ENCODE data around the gene HEATR5A.

Gene HEATR5A

DNA sequence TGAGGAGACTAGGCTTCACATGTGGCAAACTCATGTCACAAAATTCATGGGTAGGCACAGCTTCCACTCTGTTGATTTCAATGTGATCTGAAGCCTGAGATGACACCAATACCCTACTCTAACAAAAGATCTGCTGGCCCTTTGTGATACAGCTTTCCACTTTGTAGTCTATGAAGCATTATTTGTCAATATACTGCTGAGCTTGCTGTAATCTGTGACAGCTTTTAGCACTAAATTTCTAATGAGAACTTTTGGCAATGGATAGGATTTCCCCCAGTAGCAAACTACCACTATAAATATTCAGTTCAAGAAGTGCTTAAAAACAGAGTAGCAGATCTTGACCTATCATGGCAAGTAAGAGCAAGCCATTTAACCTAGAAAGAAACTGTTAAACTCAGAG lies 5.6 kb upstream of the HEATR5A start:
- no peak for DNase-seq

DNA sequence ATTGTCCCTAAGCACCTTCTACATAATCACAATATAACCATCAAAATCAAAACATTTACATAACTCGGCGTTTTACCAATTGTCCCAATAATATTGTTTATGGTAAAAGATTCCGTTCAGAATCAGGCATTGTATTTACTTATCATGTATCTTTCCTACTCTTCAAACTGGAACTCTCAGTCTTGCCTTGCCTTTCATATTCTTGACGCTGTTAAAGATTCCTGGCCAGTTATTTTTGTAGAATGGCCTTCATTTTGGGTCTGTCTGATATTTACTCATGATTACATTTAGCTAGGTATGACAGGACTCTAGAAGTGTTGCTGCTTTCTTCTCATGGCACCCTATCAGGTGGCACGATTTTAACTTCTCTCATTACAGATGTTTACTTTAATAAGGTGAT lies 850 bp upstream of the HEATR5A start:
- no peak for DNase-seq

DNA sequence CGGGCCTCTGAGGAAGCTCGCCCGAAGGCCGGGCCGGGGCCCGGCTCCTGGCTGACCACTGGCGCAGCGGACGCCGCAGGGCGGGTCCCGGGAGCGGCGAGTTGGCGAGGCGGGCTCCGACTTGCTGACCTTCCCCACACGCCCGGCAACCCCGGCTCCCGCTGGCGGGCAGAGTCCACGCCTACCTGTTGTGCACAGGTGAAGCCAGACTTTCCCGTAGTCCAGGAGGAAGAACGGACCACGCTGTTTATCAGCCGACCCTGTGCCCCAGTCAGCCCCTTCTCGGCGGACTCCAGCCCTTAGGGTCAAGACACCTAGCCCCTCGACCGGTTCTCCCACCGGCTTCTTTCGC lies 407 bp downstream of the HEATR5A start:
- no peak for DNase-seq

DNA sequence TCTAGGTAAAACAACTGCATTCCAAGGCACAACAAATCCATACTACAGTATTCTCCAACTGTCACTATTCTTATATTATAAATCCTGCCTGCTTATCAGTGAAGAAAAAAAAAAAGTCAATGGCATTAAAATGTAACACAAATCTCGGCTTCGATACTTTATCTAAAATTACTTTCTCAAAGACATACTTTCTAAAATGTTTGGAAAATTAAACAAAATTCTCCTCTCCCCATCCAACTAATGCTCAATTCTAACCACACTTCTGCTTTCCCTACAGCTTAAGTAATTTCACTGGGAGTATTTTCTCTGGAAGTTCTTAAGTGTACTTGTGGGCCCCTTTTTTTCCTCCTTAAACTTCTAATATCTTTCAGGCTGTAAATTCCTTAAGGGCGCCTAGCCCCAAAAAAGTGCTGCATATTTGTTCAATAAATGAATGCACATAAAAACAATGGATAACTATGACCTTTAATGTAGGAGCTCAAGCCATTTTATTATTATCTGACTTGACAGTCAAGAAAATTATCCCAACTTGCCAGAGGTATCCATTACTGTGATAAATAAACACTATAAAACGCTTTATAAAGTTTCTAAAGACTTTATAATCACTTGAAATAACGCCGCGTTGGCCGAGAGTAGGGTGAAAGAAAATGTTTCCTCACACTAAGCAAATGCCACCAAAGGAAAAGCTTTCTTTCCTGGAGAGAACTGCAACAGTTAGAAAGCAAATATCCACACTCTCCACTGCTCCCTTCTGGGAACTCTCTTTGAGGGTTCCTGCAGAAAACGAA lies 977 bp downstream of the HEATR5A start:
- no peak for DNase-seq

DNA sequence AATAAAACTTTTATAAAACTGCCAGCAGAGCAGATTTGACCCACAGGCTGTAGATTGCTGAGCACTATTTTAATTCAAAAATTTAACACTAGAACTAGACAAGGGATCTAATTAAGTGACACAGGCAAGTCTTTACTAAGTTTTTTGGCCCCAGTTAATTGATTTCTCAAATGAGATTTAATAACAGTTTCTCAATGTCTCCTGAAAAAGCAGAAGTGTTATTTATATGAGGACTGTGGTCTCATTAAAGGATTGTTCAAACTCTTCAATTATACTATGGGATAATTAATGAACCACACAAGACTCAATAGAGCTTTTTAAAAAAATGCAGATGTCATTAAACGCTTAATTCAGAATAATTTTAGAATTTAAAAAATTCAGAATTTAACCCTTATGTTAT lies 1.9 kb downstream of the HEATR5A start:
- DNase-seq, result no peak

DNA sequence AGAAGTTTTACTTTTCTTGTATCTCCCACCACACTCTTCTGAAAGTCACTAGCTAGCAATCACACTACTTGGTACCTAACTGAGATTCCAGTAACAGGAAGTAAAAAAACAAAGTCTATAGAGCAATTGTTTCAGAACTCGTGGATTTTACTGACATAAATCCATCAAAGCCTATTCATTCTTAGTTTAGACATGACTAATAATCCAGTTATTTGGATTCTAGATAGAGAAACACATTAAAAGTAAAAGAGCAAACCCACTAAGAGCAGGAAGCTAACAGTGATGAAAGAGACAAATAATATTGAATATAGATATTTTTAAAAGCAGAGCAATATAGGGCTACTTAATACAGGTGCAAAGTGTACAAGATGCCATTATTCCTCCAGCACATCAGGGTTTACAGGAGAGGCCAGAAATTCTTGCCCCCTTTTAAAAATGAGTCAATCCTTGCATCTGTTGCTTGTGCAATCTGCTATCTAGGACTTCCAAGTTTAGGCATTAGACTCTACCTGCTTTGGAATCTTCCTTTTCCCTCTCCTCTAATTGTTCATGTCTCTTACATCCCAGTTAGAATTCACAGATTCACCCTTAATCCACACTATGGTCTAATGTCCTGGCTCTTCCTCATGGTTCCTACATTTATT lies 6.0 kb downstream of the HEATR5A start:
- DNase-seq, result no peak

DNA sequence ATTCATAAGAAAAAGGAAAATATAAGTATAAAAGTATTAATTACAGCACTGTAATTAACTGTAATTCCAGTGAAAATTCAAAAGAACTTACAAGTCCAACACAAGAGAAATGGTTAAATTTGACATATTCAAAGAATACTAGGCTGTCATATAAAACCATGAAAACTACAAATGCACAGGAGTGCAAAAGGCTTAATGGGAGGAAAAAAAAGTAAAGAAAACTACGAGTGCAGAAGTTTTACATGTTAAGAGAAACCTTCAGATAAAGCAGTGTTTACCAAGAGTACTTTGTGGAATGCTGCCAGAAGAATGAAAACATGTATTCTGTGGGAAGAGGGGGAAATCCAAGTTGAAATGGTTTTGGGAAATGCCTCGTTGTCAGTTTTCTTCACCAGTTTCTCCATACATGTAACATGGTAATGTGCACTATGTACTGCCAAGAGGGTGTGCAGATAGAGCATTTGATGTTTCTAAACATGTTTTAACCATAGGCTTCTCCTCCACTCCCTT lies 9.1 kb downstream of the HEATR5A start:
- DNase-seq, result no peak

DNA sequence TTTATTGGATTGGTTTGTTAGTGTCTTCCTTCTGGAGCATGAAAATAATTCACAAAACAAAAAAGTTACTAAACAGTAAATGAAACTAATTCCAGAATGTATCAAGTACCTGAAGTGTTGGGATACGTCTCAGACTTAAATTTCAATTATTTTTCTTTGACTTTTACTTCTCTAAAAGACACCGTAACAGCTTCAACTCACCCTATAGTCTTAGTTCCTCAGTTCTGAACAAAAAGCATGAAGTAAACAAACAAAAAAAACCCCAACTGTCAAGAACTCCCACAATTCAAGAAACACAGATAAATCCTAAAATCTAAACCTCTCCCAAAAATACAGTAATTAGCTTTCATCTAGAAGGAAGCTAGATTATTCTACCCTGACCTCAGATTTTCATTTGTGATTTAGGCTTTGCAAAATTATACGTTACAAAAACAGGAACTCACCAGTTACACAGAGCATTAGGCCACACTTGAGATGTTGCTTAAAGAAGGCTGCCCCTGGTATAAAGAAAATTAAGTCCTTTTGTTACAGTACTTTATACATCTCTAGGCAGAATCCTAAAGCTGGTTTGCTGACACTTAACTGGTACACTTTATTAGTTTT lies 10.2 kb downstream of the HEATR5A start:
- no peak for DNase-seq

DNA sequence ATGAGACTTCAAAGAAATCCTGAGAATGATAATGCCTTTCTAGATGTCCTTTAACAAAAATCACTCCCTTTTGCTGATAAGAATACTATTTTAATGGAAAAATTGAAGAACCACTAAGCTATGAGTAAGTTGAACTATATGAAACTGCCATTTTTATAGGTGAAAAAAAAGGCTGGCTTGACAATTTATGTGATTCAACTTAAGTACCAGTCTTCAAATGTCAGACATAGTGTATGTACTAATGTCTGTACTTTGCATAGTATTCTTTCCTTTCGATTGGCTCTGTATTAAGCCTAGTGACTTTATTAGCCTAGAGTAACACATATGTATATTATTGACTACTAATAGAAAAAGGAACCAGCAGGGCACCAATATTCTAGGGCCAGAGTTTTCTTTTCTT lies 11.9 kb downstream of the HEATR5A start:
- no peak for DNase-seq

DNA sequence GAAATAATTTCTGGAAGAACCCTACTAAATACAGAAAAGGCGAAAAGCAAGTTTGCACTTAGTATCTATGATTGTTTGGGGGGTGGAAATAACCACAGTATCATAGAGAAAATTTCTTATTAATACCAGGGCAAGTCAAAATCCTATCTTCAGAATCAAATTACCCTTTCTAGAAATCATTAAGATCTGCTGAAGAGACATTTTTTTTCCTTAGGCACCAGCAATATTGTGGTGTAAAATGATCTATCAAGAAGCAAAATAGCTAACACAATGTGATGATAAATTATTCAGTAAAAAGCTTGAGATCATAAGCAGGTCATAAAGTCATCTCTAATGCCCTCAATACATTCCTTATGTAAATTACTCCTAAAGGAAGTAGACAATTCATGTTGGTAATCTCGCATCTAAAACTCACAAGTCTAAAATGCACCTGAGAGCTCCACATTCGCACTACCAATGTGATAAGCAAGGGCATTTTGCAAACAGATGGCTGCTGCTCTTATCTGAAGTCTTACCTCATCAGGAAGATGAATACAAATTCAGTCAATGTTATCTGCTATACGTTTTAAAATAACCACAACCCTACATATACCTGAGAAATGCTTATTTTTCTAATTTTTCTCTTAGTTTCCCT lies 14.6 kb downstream of the HEATR5A start:
- no peak for DNase-seq

DNA sequence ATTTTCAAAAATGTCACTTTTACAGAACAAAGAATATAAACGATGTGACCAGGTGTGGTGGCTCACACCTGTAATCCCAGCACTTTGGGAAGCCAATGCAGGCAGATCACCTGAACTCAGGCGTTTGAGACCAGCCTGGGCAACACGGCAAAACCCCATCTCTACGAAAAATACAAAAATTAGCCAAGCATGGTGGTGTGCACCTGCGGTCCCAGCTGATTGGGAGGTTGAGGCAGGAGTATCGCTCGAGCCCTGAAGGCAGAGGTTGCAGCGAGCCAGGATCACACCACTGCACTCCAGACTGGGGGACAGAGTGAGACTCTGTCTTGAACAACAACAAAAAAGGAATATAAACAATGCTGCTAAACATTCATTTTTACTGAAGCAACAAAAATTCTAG lies 15.2 kb downstream of the HEATR5A start:
- DNase-seq, result no peak

DNA sequence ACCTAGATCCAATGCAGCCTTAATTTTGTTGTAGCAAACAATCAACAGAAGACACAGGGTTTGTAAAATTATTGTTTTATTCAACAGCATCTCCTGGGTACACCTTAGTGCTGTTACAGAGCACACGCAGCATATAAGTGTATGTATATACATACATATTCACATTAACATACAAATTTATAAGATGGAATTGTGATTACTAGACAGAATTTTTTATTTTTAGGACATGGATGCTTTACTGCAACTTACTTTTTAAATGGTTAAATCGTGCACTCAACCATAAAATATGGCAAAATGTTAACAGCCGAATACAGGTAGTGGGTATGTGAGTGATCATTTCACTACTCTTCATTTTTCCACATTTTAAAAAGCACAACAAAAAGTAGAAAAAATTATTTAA lies 16.6 kb downstream of the HEATR5A start:
- no peak for DNase-seq

DNA sequence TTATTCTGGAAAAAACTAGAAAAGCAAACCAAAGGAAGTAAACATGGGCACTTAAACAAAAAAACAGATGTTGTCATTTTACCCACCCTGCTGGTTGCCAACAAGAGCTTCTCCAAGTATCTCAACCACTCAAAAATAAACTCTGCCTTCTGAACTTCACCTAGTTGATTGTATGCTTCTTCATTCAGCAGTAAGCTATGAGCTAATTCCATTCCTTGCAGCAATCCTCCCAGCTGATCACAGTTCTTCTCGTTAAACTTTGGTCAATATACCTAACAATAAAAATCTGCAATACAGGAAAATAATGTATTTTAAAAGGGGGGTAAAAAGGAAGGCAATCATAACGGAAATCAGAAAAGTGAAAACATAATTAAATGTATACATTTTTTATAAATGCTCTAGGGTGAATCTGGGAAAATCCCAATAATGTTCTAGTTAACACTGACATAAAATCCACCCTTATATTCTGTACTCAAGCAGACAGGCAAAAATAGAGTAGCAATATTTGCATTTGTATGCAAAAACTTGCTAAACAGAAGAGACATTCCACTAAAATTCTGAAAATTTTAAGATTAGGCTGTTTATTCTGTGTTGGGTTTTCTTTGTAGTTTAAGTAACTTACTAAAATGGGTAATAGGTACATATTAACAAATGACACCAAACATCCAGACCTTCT lies 17.4 kb downstream of the HEATR5A start:
- DNase-seq, result no peak

DNA sequence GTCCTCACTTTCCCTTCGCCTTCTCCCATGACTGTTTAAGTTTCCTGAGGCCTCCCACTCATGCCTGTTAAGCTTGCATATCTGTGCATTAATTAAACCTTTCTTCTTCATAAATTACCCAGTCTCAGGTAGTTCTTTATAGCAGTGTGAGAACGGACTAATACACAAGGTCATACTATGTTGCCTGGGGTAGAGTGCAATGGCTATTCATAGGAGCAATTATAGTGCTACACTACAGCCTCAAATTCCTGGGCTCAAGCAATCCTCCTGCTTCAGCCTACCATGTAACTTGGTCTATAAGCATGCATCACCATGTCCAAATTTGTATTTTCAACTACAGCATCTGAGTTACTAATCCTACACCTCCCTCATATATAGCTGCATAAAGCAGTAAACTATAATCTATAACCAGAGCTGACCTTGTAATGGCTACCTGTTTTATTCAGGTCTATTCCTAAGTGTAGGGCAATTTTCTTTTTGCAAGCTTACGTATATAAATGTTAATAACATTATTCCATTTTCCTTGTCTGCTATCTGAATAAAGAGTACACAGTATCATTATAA lies 18.9 kb downstream of the HEATR5A start:
- no peak for DNase-seq

DNA sequence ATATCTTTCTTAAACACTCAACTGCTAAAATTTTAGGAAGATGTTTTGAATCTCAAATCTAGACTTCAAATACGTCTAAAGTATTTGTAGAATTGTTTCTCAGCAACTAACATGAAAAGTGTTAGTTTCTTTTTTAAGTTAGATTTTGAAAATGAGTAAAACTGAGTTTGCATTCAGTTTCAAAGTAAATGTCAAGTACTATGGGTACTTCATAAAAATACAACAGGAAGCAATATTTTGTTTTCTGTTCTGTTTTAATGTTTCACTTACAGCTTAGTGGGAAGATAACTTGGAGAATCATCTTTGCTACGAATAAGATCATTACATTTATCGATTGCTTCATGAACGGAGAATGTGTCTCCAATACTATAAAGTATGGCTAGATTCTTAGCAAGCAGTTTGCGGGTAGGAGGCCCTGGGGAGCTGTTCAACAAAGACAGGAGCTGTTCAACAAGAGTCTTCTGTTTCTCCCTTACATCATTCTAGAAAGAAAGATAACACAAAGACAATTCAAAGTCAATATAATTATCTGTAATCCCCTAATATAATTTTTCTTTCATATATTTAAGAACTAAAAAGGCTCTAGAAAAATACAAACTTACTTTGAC lies 20.2 kb downstream of the HEATR5A start:
- no peak for DNase-seq

DNA sequence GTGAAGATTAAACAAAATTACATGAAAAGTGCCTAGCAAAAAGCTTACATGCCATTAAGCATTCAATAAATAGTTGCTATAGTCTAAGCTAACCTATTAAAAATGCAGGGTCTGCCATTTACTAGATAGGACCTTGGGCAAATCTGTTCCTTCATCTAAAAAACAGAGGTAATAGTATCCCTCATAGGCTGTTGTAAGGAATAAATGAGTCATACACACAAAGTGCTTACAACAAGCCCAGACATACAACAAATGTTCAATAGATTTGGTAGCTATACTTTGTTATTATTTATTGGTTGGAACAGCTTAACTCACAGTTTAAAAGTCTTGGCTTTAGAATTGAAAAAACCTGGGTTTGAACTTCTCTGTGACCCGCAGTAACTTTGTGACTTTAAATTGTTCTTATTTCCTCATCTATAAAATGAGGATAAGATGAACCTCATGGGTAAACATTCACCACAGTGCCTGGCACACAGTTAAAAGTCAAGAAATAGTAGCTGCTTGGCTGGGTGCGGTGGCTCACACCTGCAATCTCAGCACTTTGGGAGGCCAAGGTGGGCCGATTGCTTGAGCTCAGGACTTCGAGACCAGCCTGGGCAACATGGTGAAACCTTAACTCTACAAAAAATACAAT lies 24.7 kb downstream of the HEATR5A start:
- no peak for DNase-seq

DNA sequence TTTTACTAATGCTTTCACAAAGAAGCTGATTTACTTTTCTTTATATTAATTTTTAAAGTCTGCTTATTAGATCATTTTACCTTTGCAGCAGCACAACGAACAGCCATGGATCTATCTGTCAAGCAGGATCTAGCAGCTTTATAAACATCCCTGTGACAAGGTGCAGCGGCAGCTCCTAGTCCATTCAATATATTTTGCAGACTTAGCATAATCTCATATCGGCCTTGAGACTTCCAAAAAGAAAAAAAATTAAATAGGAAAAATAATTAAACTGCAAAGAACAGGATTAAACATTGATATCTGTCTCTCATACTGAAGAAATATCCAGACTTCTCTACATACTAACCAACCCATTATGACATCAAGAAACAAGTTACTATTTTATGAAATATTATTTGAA lies 25.2 kb downstream of the HEATR5A start:
- no peak for DNase-seq

DNA sequence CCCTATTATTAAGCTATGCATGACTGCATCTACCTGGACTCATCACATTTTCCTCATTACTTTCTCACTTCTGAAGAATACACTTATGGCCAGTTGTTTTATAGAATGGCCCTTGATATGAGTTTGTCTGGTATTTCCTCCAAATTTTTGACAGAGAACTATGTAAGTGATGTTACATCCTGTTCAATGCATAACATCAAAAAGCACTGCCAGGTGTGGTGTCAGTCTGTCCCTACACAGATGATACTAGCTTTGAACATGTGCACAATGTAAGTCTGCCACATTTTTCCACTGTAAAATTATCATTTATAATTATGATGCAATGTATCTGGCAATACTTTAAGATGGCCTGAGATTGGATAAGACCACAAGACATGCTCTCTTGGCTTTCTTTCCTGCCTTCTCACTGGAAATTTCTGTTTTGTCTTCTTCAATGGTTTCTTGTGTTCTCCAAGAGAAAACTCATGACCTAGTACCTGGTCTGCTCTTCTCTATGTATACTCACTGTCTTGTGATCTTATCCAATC lies 28.3 kb downstream of the HEATR5A start:
- no peak for DNase-seq

DNA sequence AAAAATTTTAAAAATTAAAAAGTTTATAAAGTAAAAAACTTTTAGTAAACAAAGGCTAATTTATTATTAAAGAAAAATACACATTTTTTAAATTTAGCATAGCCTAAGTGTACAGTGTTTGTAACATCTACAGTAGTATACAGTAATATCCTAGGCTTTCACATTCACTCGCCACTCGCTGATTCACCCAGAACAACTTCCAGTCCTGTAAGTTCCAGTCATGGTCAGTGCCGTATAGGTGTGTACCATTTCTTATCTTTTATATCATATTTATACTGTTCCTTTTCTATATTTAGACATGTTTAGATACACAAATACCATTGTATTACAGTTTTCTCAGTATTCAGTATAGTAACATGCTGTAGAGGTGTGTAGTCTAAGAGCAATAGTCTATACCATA lies 28.9 kb downstream of the HEATR5A start:
- no peak for DNase-seq

DNA sequence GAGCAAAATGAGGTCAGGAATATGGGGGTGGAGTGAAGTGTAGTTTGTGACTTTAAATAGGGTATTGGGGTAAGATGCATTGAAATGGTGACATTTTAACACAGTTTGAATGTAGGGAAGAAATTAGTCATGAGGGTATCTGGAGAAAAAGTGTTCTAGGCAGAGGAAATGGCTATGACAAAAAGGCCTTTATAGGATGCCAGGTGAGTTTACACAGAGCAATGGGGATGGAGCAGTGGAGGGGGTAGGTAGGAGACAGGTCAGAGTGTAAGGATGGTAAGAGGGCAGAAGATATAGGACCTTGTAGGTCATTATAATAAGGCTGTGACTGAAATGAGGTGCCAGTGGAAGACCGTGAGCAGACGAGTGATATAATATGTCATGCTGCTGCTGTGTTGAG lies 30.4 kb downstream of the HEATR5A start:
- no peak for DNase-seq

DNA sequence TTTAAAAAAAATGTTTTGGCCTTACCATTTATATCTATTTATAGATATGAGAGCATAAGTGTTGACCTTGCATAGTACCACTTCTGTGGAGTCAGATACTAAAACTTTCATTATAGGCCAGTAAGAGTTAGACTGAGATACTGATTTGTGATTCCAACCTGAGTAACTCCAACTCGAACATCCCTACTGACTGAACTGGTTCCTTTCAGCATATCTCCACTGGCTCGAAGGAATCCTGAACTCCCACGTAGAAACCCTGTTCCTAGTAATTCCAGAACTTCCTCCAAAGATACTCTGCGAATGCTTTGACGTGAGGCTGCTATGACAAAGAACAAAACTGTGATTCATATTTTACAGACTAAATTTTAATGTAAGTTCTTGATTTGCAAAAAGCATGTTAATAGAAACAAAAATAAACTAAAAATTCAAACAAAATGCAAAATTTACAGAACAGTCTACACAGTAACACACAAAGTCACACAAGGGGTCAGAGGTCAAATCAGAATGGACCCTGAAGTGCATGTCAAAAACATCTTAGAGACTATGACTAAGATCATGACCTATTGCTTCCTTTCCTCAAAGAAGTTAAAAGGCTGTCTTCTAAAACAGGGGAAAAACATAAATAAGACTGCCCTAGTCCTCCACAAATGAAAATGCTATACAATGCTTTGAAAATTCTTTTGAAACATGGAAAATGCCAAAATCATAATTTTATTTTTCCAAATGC lies 31.5 kb downstream of the HEATR5A start:
- no peak for DNase-seq

Data from NCI-H2107 (cell line).